H9 (cell line): ENCODE measurements around the gene GPC1. TPM values are rescaled to one million over a fixed set of nuclear protein-coding genes. Genes with fewer than 3 reads are reported as not detected.

Experiments
- DNase-seq: peaks from one replicate; pipeline ENCODE4 v3.0.0-alpha.2; 2017
- H2AFZ ChIP-seq: one replicate; pipeline ENCODE4 v1.6.1; 2013; ENCODE audit warnings: mild to moderate bottlenecking, low read length, control low read depth, moderate library complexity
- H2AK5ac ChIP-seq: 2 replicates; pipeline ENCODE4 v1.6.1; 2013; ENCODE audit warnings: low read length, control low read depth, mixed read lengths; ENCODE audit not compliant: insufficient read length
- H2BK120ac ChIP-seq: one replicate; pipeline ENCODE4 v1.6.1; 2013; ENCODE audit warnings: low read depth, mild to moderate bottlenecking, low read length, control low read depth, inconsistent platforms; ENCODE audit not compliant: poor library complexity, severe bottlenecking
- H2BK12ac ChIP-seq: 2 replicates; pipeline ENCODE4 v1.6.1; 2013; ENCODE audit warnings: low read length, control low read depth, mixed read lengths, low read depth; ENCODE audit not compliant: insufficient read length
- H2BK15ac ChIP-seq: 2 replicates; pipeline ENCODE4 v1.6.1; 2013; ENCODE audit warnings: low read depth, low read length, control low read depth
- H2BK20ac ChIP-seq: one replicate; pipeline ENCODE4 v1.6.1; 2013; ENCODE audit warnings: low read depth, mild to moderate bottlenecking, low read length, control low read depth, inconsistent platforms; ENCODE audit not compliant: poor library complexity, severe bottlenecking
- H2BK5ac ChIP-seq: 2 replicates; pipeline ENCODE4 v1.6.1; 2013; ENCODE audit warnings: low read length, control low read depth, mixed read lengths; ENCODE audit not compliant: insufficient read length
- H3K14ac ChIP-seq: 2 replicates; pipeline ENCODE4 v1.6.1; 2013; ENCODE audit warnings: low read length, control low read depth; ENCODE audit not compliant: insufficient read depth
- H3K18ac ChIP-seq: 2 replicates; pipeline ENCODE4 v1.6.1; 2013; ENCODE audit warnings: low read depth, mild to moderate bottlenecking, mixed read lengths, low read length, control low read depth; ENCODE audit not compliant: insufficient read length
- H3K23ac ChIP-seq: 2 replicates; pipeline ENCODE4 v1.6.1; 2013; ENCODE audit warnings: low read length, control low read depth, mixed read lengths, low read depth; ENCODE audit not compliant: insufficient read length
- H3K23me2 ChIP-seq: 2 replicates; pipeline ENCODE4 v1.6.1; 2013; ENCODE audit warnings: low read depth, mild to moderate bottlenecking, mixed read lengths, low read length, control low read depth; ENCODE audit not compliant: insufficient read length, poor library complexity, severe bottlenecking
- H3K27ac ChIP-seq: 2 replicates; pipeline ENCODE4 v1.5.1; 2013; ENCODE audit warnings: low read length, control low read depth, mixed read lengths, low read depth; ENCODE audit not compliant: insufficient read length
- H3K27me3 ChIP-seq: 2 replicates; pipeline ENCODE4 v1.6.1; 2013; ENCODE audit warnings: low read length, control low read depth, inconsistent platforms; ENCODE audit not compliant: insufficient read depth
- H3K4ac ChIP-seq: 2 replicates; pipeline ENCODE4 v1.6.1; 2013; ENCODE audit warnings: low read depth, mild to moderate bottlenecking, control low read depth, inconsistent platforms, low read length, moderate library complexity
- H3K4me1 ChIP-seq: 2 replicates; pipeline ENCODE4 v1.6.1; 2013; ENCODE audit warnings: low read length, control low read depth, inconsistent platforms; ENCODE audit not compliant: insufficient read depth
- H3K4me2 ChIP-seq: 2 replicates; pipeline ENCODE4 v1.6.1; 2013; ENCODE audit warnings: low read length, control low read depth, mixed read lengths; ENCODE audit not compliant: insufficient read length, insufficient read depth
- H3K56ac ChIP-seq: 2 replicates; pipeline ENCODE4 v1.6.1; 2013; ENCODE audit warnings: low read depth, mild to moderate bottlenecking, mixed read lengths, low read length, control low read depth; ENCODE audit not compliant: insufficient read length
- H3K79me1 ChIP-seq: 2 replicates; pipeline ENCODE4 v1.6.1; 2013; ENCODE audit warnings: low read depth, mild to moderate bottlenecking, moderate library complexity, low read length, control low read depth, inconsistent platforms; ENCODE audit not compliant: insufficient read depth, poor library complexity, severe bottlenecking
- H3K79me2 ChIP-seq: 2 replicates; pipeline ENCODE4 v1.6.1; 2013; ENCODE audit warnings: low read length, control low read depth, inconsistent platforms; ENCODE audit not compliant: insufficient read depth
- H3K9ac ChIP-seq: 2 replicates; pipeline ENCODE4 v1.6.1; 2013; ENCODE audit warnings: low read length, control low read depth, mixed read lengths; ENCODE audit not compliant: insufficient read length; ENCODE audit errors: extremely low read depth
- H3K9me3 ChIP-seq: one replicate; pipeline ENCODE4 v1.6.1; 2013; ENCODE audit warnings: low read depth, low read length, inconsistent platforms; ENCODE audit not compliant: control insufficient read depth
- H3T11ph ChIP-seq: one replicate; pipeline ENCODE4 v1.6.1; 2013; ENCODE audit warnings: mild to moderate bottlenecking, low read length, control low read depth, inconsistent platforms
- H4K20me1 ChIP-seq: one replicate; pipeline ENCODE4 v1.6.1; 2013; ENCODE audit not compliant: control insufficient read depth, insufficient read length, insufficient read depth
- H4K5ac ChIP-seq: 2 replicates; pipeline ENCODE4 v1.6.1; 2013; ENCODE audit warnings: low read depth, mild to moderate bottlenecking, mixed read lengths, low read length, control low read depth; ENCODE audit not compliant: insufficient read length
- H4K8ac ChIP-seq: replicated peaks from 2 replicates; pipeline ENCODE4 v1.6.1; 2013; ENCODE audit warnings: low read length, control low read depth, mixed read lengths, low read depth; ENCODE audit not compliant: insufficient read length
- H4K91ac ChIP-seq: 2 replicates; pipeline ENCODE4 v1.6.1; 2013; ENCODE audit warnings: low read depth, mild to moderate bottlenecking, moderate library complexity, mixed read lengths, low read length, control low read depth; ENCODE audit not compliant: insufficient read length
- H3K27ac Mint-ChIP-seq, 3 experiments: 2 replicates in 2 of 3; 3 replicates in 1 of 3; pipeline ENCODE4 v1.8.0; 2020 to 2021; ENCODE audit warnings: mixed read lengths in 3 of 3, mild to moderate bottlenecking in 1 of 3, moderate library complexity in 1 of 3
- H3K27me3 Mint-ChIP-seq: 2 replicates; pipeline ENCODE4 v1.8.0; 2021; ENCODE audit warnings: low read depth, mild to moderate bottlenecking, moderate library complexity, mixed read lengths
- H3K36me3 Mint-ChIP-seq, 3 experiments: 2 replicates in 2 of 3; 3 replicates in 1 of 3; pipeline ENCODE4 v1.8.0; 2020 to 2021; ENCODE audit warnings: low read depth in 3 of 3, mixed read lengths in 3 of 3; ENCODE audit not compliant: insufficient read depth in 1 of 3
- H3K4me1 Mint-ChIP-seq, 2 experiments: 2 replicates each; pipeline ENCODE4 v1.8.0; 2020; ENCODE audit warnings: mixed read lengths in 2 of 2
- H3K4me3 Mint-ChIP-seq, 2 experiments: 2 replicates in 1 of 2; 3 replicates in 1 of 2; pipeline ENCODE4 v1.8.0; 2020 to 2021; ENCODE audit warnings: mild to moderate bottlenecking in 2 of 2, mixed read lengths in 2 of 2, moderate library complexity in 1 of 2
- H3K9me3 Mint-ChIP-seq, 2 experiments: 2 replicates in 1 of 2; 3 replicates in 1 of 2; pipeline ENCODE4 v1.8.0; 2020; ENCODE audit warnings: mild to moderate bottlenecking in 2 of 2, mixed read lengths in 2 of 2, moderate library complexity in 1 of 2
- CTCF ChIP-seq: fragments of 200-600 bp; sonication (generic); conservative IDR thresholded peaks from 3 replicates; pipeline ENCODE4 v1.8.0; 2021; ENCODE audit warnings: antibody characterized with exemption, mild to moderate bottlenecking
- WGBS: extraction: QIAGEN DNeasy Blood & Tissue Kit; methylation state at CpG from one replicate; pipeline ENCODE4 v1.1.7; 2013; ENCODE audit warnings: missing lambda C conversion rate, low lambda C conversion rate, mixed read lengths; ENCODE audit not compliant: insufficient read length; ENCODE audit errors: extremely low coverage; 5-methylcytosine and 5-hydroxymethylcytosine counted together
- total RNA-seq: library from RNA; stranded (reverse); gene quantifications from 2 replicates; pipeline ENCODE4 v1.2.1, GENCODE V29; 2021

GPC1 gene
- total RNA-seq, 1 experiment from 2014 or later: 39.4 TPM

- no peak overlapping the region for H3K18ac ChIP-seq
- no peak overlapping the region for H2AK5ac ChIP-seq
- H2BK120ac ChIP-seq: no peak overlapping the region
- no peaks in the 10 kb centered on the region for H3K27me3 ChIP-seq
- H3K9me3 Mint-ChIP-seq: 0 out of 5 replicates have a peak, but pooled peaks cover 0 to 2% of the 10 kb centered on the region in 2 experiments
- no peaks in the 10 kb centered on the region for H3K4me1 ChIP-seq
- no peaks in the 10 kb centered on the region for H3K79me1 ChIP-seq
- H4K8ac ChIP-seq: no peak overlapping the region
- H2BK20ac ChIP-seq: no peak overlapping the region
- H3K4me3 Mint-ChIP-seq: no peak overlapping the region
- H3K36me3 Mint-ChIP-seq: no peaks in the 10 kb centered on the region
- H3K23me2 ChIP-seq: no peaks in the 10 kb centered on the region
- no peak overlapping the region for H3K27ac ChIP-seq
- no peak overlapping the region for H2BK5ac ChIP-seq
- no peaks in the 10 kb centered on the region for H4K20me1 ChIP-seq
- no peak overlapping the region for H3K4ac ChIP-seq
- no peak for TF ChIP-seq CTCF
- no peak overlapping the region for H3K14ac ChIP-seq
- no peak overlapping the region for H4K5ac ChIP-seq
- H3K56ac ChIP-seq: no peak overlapping the region
- no peaks in the 10 kb centered on the region for H3K4me1 Mint-ChIP-seq
- H3K9me3 ChIP-seq: no peaks in the 10 kb centered on the region
- no peak overlapping the region for H2BK12ac ChIP-seq
- H2AFZ ChIP-seq: no peak overlapping the region
- H3K23ac ChIP-seq: no peak overlapping the region
- no peak overlapping the region for H3K27ac Mint-ChIP-seq
- H3K4me2 ChIP-seq: no peak overlapping the region
- no peak overlapping the region for H3K9ac ChIP-seq
- DNase-seq: peak; percentile 8
- no peak overlapping the region for H4K91ac ChIP-seq
- H2BK15ac ChIP-seq: no peak overlapping the region
- no peaks in the 10 kb centered on the region for H3K79me2 ChIP-seq
- H3T11ph ChIP-seq: no peak overlapping the region
- H3K27me3 Mint-ChIP-seq: peaks cover 3% of the 10 kb centered on the region
- WGBS: no CpG with 5 or more reads among the region's 6 CpGs
Measured at GRCh38 chr2:240507060-240507777, 71.8 kb downstream of the GPC1 start.
